HCT116 (cell line): ENCODE data around the gene XAGE3. TPM values are rescaled to one million over a fixed set of nuclear protein-coding genes. Genes with fewer than 3 reads are reported as not detected.
"Not testable (repeated sequence)": the region's sequence is repeated elsewhere in the genome, so short reads cannot be mapped to it uniquely, and the experiment has no call there.

Experiments used
- ATAC-seq: fragments of 200-7000 bp; cut with Tn5 transposase; 2 replicates; pipeline ENCODE4 v1.9.1; 2020; ENCODE audit warnings: mild to moderate bottlenecking, moderate library complexity
- Bru-seq: library from RNA; stranded (reverse); fragments of 400-500 nt; gene quantifications from one replicate; lab custom pipeline; 2021; lab: Mats Ljungman, UMichigan
- BruChase-seq, 2 experiments: library from RNA; stranded (reverse); fragments of 400-500 nt; gene quantifications; one replicate each; lab custom pipeline; 2021; lab: Mats Ljungman, UMichigan
- BruUV-seq: library from RNA; stranded (reverse); fragments of 400-500 nt; replicated peaks from 2 replicates; lab custom pipeline; 2021; lab: Mats Ljungman, UMichigan
- CTCF ChIA-PET: fragments of 300-600 bp; sonication (Branson Sonifier 250); formaldehyde crosslinking; loops from one replicate; lab custom pipeline; 2021; ENCODE audit warnings: antibody characterized with exemption; lab: Charles Lee
- POLR2A ChIA-PET: fragments of 300-600, 350-600 bp; sonication (Branson Sonifier 250); formaldehyde crosslinking; loops from one replicate; lab custom pipeline; 2021; ENCODE audit warnings: antibody characterized with exemption; lab: Charles Lee
- RAD21 ChIA-PET, 2 experiments: fragments of 300-600 bp; sonication (Branson Sonifier 250); formaldehyde crosslinking; loops; one replicate each; lab custom pipeline; 2023; ENCODE audit warnings: low total read pairs in 2 of 2; ENCODE audit not compliant: uncharacterized antibody in 2 of 2, unreplicated experiment in 2 of 2, low non-redundant PET in 1 of 2; lab: Charles Lee
- DNase-seq: peaks from one replicate; pipeline ENCODE4 v3.0.0-alpha.2; 2010; ENCODE audit warnings: low read depth, low spot score
- H2AFZ ChIP-seq: fragments of 200-600 bp; shearing (Covaris generic), sonication (generic); 2 replicates; pipeline ENCODE4 v1.6.1; 2017; ENCODE audit warnings: low read depth, mixed run types, mixed read lengths, antibody characterized with exemption, low read length; ENCODE audit not compliant: poor library complexity, severe bottlenecking
- H3K27ac ChIP-seq: 2 replicates; pipeline ENCODE4 v1.5.1; 2012; ENCODE audit warnings: low read depth, low read length
- H3K27me3 ChIP-seq: fragments of 200-600 bp; sonication (generic); 2 replicates; pipeline ENCODE4 v1.6.1; 2016; ENCODE audit warnings: mixed run types, low read length, mixed read lengths; ENCODE audit not compliant: insufficient read depth
- H3K36me3 ChIP-seq, 2 experiments: fragments of 200-500 bp in 1 of 2; fragments of 200-600 bp in 1 of 2; sonication (Bioruptor generic) in 1 of 2; sonication (generic) in 1 of 2; 2 replicates each; pipeline versions ENCODE4 v1.5.1 to v1.6.1; 2014 to 2016; ENCODE audit warnings: low read length in 2 of 2, inconsistent platforms in 1 of 2, mixed read lengths in 1 of 2, mixed run types in 1 of 2; ENCODE audit not compliant: insufficient read depth in 2 of 2, control insufficient read depth in 1 of 2
- H3K4me1 ChIP-seq, 2 experiments: fragments of 200-600 bp in 1 of 2; sonication (generic) in 1 of 2; 2 replicates each; pipeline versions ENCODE4 v1.5.1 to v1.6.1; 2012 to 2017; ENCODE audit warnings: low read length in 2 of 2, inconsistent platforms in 1 of 2, mild to moderate bottlenecking in 1 of 2, mixed read lengths in 1 of 2, mixed run types in 1 of 2, moderate library complexity in 1 of 2; ENCODE audit not compliant: insufficient read depth in 2 of 2, control insufficient read depth in 1 of 2
- H3K4me2 ChIP-seq: fragments of 200-600 bp; sonication (generic); 2 replicates; pipeline ENCODE4 v1.6.1; 2017; ENCODE audit warnings: mixed run types, low read length, mixed read lengths
- H3K4me3 ChIP-seq, 2 experiments: fragments of 200-600 bp in 1 of 2; sonication (generic) in 1 of 2; replicated peaks in 1 of 2; 2 replicates each; pipeline ENCODE4 v1.5.1; 2011 to 2016; ENCODE audit warnings: low read length in 2 of 2, control low read depth in 1 of 2, low read depth in 1 of 2, mild to moderate bottlenecking in 1 of 2, mixed read lengths in 1 of 2, mixed run types in 1 of 2
- H3K79me2 ChIP-seq: fragments of 200-600 bp; sonication (generic); 2 replicates; pipeline ENCODE4 v1.6.1; 2017; ENCODE audit warnings: mild to moderate bottlenecking, mixed run types, low read length, moderate library complexity, mixed read lengths; ENCODE audit not compliant: insufficient read depth
- H3K9ac ChIP-seq: fragments of 200-600 bp; sonication (generic); 2 replicates; pipeline ENCODE4 v1.6.1; 2016; ENCODE audit warnings: low read length, mixed read lengths
- H3K9me2 ChIP-seq: fragments of 200-600 bp; sonication (generic), shearing (Covaris generic); 2 replicates; pipeline ENCODE4 v1.6.1; 2017; ENCODE audit warnings: mixed run types, mild to moderate bottlenecking, moderate library complexity; ENCODE audit not compliant: insufficient read depth
- H3K9me3 ChIP-seq, 2 experiments: fragments of 200-500 bp in 1 of 2; fragments of 200-600 bp in 1 of 2; sonication (Bioruptor generic) in 1 of 2; sonication (generic) in 1 of 2; 2 replicates each; pipeline ENCODE4 v1.6.1; 2014 to 2017; ENCODE audit warnings: low read length in 2 of 2, mixed read lengths in 2 of 2, inconsistent platforms in 1 of 2, low read depth in 1 of 2, mild to moderate bottlenecking in 1 of 2, mixed run types in 1 of 2, moderate library complexity in 1 of 2; ENCODE audit not compliant: control insufficient read depth in 1 of 2, insufficient read depth in 1 of 2
- H4K20me1 ChIP-seq: fragments of 200-600 bp; sonication (generic), shearing (Covaris generic); 2 replicates; pipeline ENCODE4 v1.6.1; 2017; ENCODE audit warnings: mixed run types, mild to moderate bottlenecking, moderate library complexity; ENCODE audit not compliant: insufficient read depth
- ELF1 ChIP-seq: IDR thresholded peaks from 2 replicates; pipeline ENCODE4 v1.6.1; 2012; ENCODE audit warnings: low read depth, borderline replicate concordance
- EZH2 ChIP-seq: fragments of 200-600 bp; sonication (generic); IDR thresholded peaks from 2 replicates; pipeline ENCODE4 v1.6.1; 2017; ENCODE audit warnings: antibody characterized with exemption, mixed run types
- TCF7L2 ChIP-seq: IDR thresholded peaks from 2 replicates; pipeline ENCODE4 v1.7.0; 2011; ENCODE audit warnings: borderline replicate concordance, inconsistent platforms; ENCODE audit not compliant: insufficient read depth, insufficient read length; ENCODE audit errors: extremely low read depth
- ZNF274 ChIP-seq: fragments of 200-500 bp; sonication (Bioruptor generic); IDR thresholded peaks from 2 replicates; pipeline ENCODE4 v1.6.1; 2014; ENCODE audit warnings: mild to moderate bottlenecking, low read depth, low read length, inconsistent platforms
- intact Hi-C: fragments of 100-400 bp; cut with micrococcal nuclease; formaldehyde crosslinking; loops from 2 replicates; pipeline ENCODE4 v1.10.0; 2022
- long read RNA-seq: library from polyadenylated mRNA; unstranded; transcript quantifications from one replicate; pipeline ENCODE4 v2.0.0, GENCODE V29; 2021; ENCODE audit not compliant: unreplicated experiment
- polyA plus RNA-seq: library from polyadenylated mRNA; unstranded; fragments of >200 nt; gene quantifications from 2 replicates; pipeline ENCODE4 v1.2.1, GENCODE V29; 2012; ENCODE audit warnings: missing spikeins
- total RNA-seq: library from RNA; stranded (reverse); gene quantifications from one replicate; pipeline ENCODE4 v1.2.1, GENCODE V29; 2021; ENCODE audit not compliant: unreplicated experiment
- TF ChIP-seq, protein P1 (sequence below): IDR thresholded peaks from 2 replicates; pipeline ENCODE4 v1.6.1; 2012; ENCODE audit warnings: low read depth
- TF ChIP-seq, protein P2 (sequence below): IDR thresholded peaks from 2 replicates; pipeline ENCODE4 v1.6.1; 2012

Gene XAGE3, protein sequence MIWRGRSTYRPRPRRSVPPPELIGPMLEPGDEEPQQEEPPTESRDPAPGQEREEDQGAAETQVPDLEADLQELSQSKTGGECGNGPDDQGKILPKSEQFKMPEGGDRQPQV
- total RNA-seq = not detected
- not detected in 2 replicates for polyA plus RNA-seq
- Bru-seq, nascent RNA = not detected
- not detected for BruChase-seq, experiment 1, labeled RNA remaining after a 6-hour chase
- BruChase-seq, experiment 2, labeled RNA remaining after a 2-hour chase = not detected
- long read RNA-seq = 0 reads

DNA sequence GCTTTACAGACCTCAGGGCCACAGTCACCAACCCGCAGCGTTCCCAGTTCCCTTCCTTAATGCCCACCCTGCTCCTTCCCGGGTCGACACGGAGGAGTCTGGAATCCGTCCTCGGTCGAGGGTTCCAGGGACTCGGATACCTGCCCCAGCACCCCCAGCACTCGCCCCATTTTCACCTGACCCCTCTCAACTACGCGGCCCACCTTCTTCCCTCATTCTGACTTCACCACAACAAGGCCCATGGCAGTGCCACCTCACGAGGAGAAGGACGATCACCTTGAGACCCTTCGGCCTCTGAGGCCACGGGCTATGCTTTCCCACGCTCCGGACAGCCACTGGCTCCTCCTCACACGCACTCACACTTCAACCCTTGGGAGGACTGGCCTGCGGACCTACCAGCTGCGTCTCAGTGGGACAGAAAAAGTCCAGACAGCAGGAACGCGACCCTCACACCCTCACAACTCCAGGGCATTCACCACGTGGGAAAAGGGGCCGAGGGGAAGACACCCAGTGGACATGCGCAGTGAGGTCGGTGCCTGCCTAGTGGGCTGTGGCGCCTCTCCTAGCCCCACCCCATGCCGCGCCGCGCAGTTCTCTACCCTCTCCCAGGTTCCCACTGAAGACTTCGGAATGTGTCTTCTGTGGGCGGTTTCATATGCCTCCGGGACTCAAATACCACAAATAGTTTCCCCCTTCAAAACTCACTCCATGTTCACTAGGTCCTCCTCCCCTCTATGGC, at the start of gene XAGE3:
Gene XAGE3 (minus strand): TSS at position 474 of the 739 bp plus-strand sequence. CDS start 950 bp downstream, outside the sequence.
- BruUV-seq = no TSS peak
- H3K79me2 ChIP-seq = no peaks in the 10 kb centered on the region
- no peak for DNase-seq
- no peak within 1 kb of the TSS for H3K27ac ChIP-seq
- no peaks in the 10 kb centered on the region for H3K9me2 ChIP-seq
- H4K20me1 ChIP-seq = no peaks in the 10 kb centered on the region
- no peaks in the 10 kb centered on the region for H3K36me3 ChIP-seq
- CTCF ChIA-PET = no interaction called here
- H3K9me3 ChIP-seq = no peaks in the 10 kb centered on the region
- no peak within 1 kb of the TSS for H3K9ac ChIP-seq
- H2AFZ ChIP-seq = no peak within 1 kb of the TSS
- POLR2A ChIA-PET = no interaction called here
- TF ChIP-seq, protein P1, sequence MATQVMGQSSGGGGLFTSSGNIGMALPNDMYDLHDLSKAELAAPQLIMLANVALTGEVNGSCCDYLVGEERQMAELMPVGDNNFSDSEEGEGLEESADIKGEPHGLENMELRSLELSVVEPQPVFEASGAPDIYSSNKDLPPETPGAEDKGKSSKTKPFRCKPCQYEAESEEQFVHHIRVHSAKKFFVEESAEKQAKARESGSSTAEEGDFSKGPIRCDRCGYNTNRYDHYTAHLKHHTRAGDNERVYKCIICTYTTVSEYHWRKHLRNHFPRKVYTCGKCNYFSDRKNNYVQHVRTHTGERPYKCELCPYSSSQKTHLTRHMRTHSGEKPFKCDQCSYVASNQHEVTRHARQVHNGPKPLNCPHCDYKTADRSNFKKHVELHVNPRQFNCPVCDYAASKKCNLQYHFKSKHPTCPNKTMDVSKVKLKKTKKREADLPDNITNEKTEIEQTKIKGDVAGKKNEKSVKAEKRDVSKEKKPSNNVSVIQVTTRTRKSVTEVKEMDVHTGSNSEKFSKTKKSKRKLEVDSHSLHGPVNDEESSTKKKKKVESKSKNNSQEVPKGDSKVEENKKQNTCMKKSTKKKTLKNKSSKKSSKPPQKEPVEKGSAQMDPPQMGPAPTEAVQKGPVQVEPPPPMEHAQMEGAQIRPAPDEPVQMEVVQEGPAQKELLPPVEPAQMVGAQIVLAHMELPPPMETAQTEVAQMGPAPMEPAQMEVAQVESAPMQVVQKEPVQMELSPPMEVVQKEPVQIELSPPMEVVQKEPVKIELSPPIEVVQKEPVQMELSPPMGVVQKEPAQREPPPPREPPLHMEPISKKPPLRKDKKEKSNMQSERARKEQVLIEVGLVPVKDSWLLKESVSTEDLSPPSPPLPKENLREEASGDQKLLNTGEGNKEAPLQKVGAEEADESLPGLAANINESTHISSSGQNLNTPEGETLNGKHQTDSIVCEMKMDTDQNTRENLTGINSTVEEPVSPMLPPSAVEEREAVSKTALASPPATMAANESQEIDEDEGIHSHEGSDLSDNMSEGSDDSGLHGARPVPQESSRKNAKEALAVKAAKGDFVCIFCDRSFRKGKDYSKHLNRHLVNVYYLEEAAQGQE = no peak
- TF ChIP-seq, protein P2, sequence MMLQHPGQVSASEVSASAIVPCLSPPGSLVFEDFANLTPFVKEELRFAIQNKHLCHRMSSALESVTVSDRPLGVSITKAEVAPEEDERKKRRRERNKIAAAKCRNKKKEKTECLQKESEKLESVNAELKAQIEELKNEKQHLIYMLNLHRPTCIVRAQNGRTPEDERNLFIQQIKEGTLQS = no peak
- TF ChIP-seq TCF7L2 (no peak), ELF1 (no peak), ZNF274 (no peak), EZH2 (no peak)
- H3K4me2 ChIP-seq = no peak within 1 kb of the TSS
- no peaks in the 10 kb centered on the region for H3K4me1 ChIP-seq
- RAD21 ChIA-PET = no interaction called here
- intact Hi-C loops = no loop called here
- no peak for ATAC-seq
- H3K27me3 ChIP-seq = peaks cover 25% of the 10 kb centered on the region
- H3K4me3 ChIP-seq = no peak within 1 kb of the TSS

DNA sequence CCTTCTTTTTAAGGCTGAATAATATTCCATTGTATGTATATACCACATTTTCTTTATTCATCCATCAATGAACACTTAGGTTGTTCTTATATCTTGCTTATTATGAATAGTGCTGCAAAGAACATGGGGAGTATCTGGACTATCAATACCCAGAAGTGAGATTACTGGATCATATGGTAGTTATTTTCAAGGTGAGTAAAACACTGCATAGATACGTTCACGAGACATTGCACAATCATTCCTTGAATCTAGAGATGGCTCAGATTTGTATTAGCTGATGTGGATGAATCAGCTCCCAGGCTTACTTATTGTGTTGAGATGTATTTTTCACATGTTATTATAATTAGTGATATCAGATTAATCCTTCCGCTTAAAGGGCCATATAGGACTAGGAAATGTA, 46.8 kb upstream of the XAGE3 start:
- not testable (repeated sequence) for H3K4me1 ChIP-seq, H3K9ac ChIP-seq, BruUV-seq

DNA sequence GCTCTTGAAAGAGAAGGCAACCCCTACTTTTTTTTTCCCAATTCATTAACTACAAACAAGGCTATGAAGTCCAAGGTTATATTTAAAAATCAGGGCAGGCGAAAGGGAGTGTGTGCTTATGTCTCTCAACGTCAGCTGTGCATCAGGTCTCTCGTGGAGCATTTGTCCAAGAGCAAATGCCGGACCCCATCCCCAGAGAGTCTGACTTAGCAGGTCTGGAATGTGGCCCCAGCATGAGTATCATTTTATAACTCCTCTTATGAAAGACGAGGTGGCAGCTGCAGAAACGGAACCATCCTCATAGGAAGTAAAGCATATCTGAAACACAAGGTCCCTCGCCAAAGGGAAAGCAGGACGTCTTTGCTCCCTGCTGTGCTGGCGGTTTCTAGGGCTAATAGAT, 45.8 kb upstream of the XAGE3 start:
- H3K4me3 ChIP-seq, RAD21 ChIA-PET, H2AFZ ChIP-seq, H3K4me1 ChIP-seq, BruUV-seq, H3K79me2 ChIP-seq, H3K36me3 ChIP-seq, H4K20me1 ChIP-seq, H3K27me3 ChIP-seq, ATAC-seq, H3K9me2 ChIP-seq, DNase-seq, H3K9me3 ChIP-seq, H3K4me2 ChIP-seq, intact Hi-C loops, CTCF ChIA-PET, H3K9ac ChIP-seq, H3K27ac ChIP-seq, POLR2A ChIA-PET: not testable (repeated sequence)

More for the DNA sequence above, 46.8 kb upstream of the XAGE3 start:
- CTCF ChIA-PET, H3K9me3 ChIP-seq, RAD21 ChIA-PET, H3K79me2 ChIP-seq, ATAC-seq, H3K4me3 ChIP-seq, DNase-seq, POLR2A ChIA-PET, H3K27me3 ChIP-seq, H2AFZ ChIP-seq, H4K20me1 ChIP-seq, H3K9me2 ChIP-seq, intact Hi-C loops, H3K4me2 ChIP-seq, H3K27ac ChIP-seq, H3K36me3 ChIP-seq: not testable (repeated sequence)
